Prostate gland (tissue), 2 donors: Measurements from ENCODE around the gene GNAS-AS1. TPM values are rescaled to one million over a fixed set of nuclear protein-coding genes. Genes with fewer than 3 reads are reported as not detected.

Source experiments
- DNase-seq: peaks from one replicate; pipeline ENCODE4 v3.0.0-alpha.2; 2019; ENCODE audit warnings: low spot score
- H3K27ac ChIP-seq, 2 donors: fragments of 200-600 bp; sonication (generic); 2 replicates each; pipeline ENCODE4 v1.5.1; 2017 to 2019
- H3K27me3 ChIP-seq: fragments of 200-600 bp; sonication (generic); replicated peaks from 2 replicates; pipeline ENCODE4 v1.5.1; 2019; ENCODE audit not compliant: insufficient read depth
- H3K36me3 ChIP-seq, 2 donors: fragments of 200-600 bp; sonication (generic); 1 replicate in 1 of 2; 2 replicates in 1 of 2; pipeline versions ENCODE4 v1.5.1 to v1.8.1; 2017 to 2019
- H3K4me1 ChIP-seq: fragments of 200-600 bp; sonication (generic); replicated peaks from 2 replicates; pipeline ENCODE4 v1.5.1; 2019
- H3K4me3 ChIP-seq, 2 donors: fragments of 200-600 bp; sonication (generic); 2 replicates each; pipeline ENCODE4 v1.5.1; 2017 to 2019
- H3K9me3 ChIP-seq: fragments of 200-600 bp; sonication (generic); 2 replicates; pipeline ENCODE4 v1.5.1; 2017
- CTCF ChIP-seq, 4 experiments: fragments of 200-600 bp in 2 of 4; fragments of 450-650 bp in 2 of 4; sonication (generic) in 2 of 4; IDR thresholded peaks; 1 replicate in 3 of 4; 2 replicates in 1 of 4; pipeline ENCODE4 v1.5.1; 2016 to 2019; ENCODE audit warnings: antibody characterized with exemption in 4 of 4, mild to moderate bottlenecking in 2 of 4, moderate library complexity in 2 of 4
- POLR2A ChIP-seq: fragments of 450-650 bp; IDR thresholded peaks from one replicate; pipeline ENCODE4 v1.6.1; 2016; ENCODE audit warnings: antibody characterized with exemption, mild to moderate bottlenecking
- POLR2AphosphoS5 ChIP-seq: sonication (generic); formaldehyde crosslinking; IDR thresholded peaks from one replicate; pipeline ENCODE4 v1.6.1; 2017; ENCODE audit warnings: antibody characterized with exemption
- WGBS: methylation state at CpG from one replicate; pipeline ENCODE4 v1.1.5; 2018; 5-methylcytosine and 5-hydroxymethylcytosine counted together
- intact Hi-C: fragments of 100-400 bp; cut with DNase I; formaldehyde crosslinking; loops from one replicate; pipeline ENCODE4 v1.14.2; 2022
- total RNA-seq, 2 donors: library from RNA; depleted of rRNA; stranded (reverse); fragments of >200 nt; gene quantifications; one replicate each; pipeline ENCODE4 v1.1.0, GENCODE V29; 2016

GNAS-AS1 gene
- total RNA-seq, 2 donors from 2014 or later: 0.50 to 1.8 TPM

- Histone ChIP-seq H3K27me3 (no peaks in the 10 kb centered on the region), H3K27ac (peak overlapping the region; percentile 98 to 100), H3K9me3 (no peaks in the 10 kb centered on the region), H3K36me3 (no peaks in the 10 kb centered on the region), H3K4me3 (peak overlapping the region; percentile 69 to 81), H3K4me1 (peaks cover 5% of the 10 kb centered on the region)
- TF ChIP-seq POLR2AphosphoS5: no peak
- no peak for TF ChIP-seq POLR2A
- TF ChIP-seq CTCF (IDR thresholded peaks at IDR 0.05): no peak
- DNase-seq: no peak
- 50% methylated on average over 68 of the region's 91 CpGs for WGBS
- intact Hi-C loops: loop anchor here (2.0 to 5.0 kb wide), 2 partner anchors 91 to 142 kb away; partner anchors contain the start of genes ATP5F1E and NELFCD
Measured at GRCh38 chr20:58889798-58890517, 39.3 kb upstream of the GNAS-AS1 start.

GRCh38 chr20:58889334-58889760, 38.6 kb upstream of the GNAS-AS1 start:
- TF ChIP-seq POLR2A (no peak), POLR2AphosphoS5 (no peak), CTCF (IDR thresholded peaks at IDR 0.05) (no peak)
- H3K4me3 ChIP-seq: peak overlapping the region; percentile 69 to 81
- DNase-seq: no peak
- no peaks in the 10 kb centered on the region for H3K36me3 ChIP-seq
- H3K27ac ChIP-seq: peak overlapping the region; percentile 98 to 100
- intact Hi-C loops: no loop called here
- no peaks in the 10 kb centered on the region for H3K27me3 ChIP-seq
- peaks cover 5% of the 10 kb centered on the region for H3K4me1 ChIP-seq
- WGBS: 75% methylated on average over 28 of the region's 35 CpGs
- no peaks in the 10 kb centered on the region for H3K9me3 ChIP-seq

GRCh38 chr20:58888521-58889333, 38.0 kb upstream of the GNAS-AS1 start:
- H3K36me3 ChIP-seq: no peaks in the 10 kb centered on the region
- intact Hi-C loops: no loop called here
- DNase-seq: peak; percentile 77
- H3K27me3 ChIP-seq: no peaks in the 10 kb centered on the region
- H3K4me3 ChIP-seq: peak overlapping the region; percentile 69 to 81
- WGBS: 50% methylated on average over 101 of the region's 101 CpGs
- H3K27ac ChIP-seq: peak overlapping the region; percentile 98 to 100
- H3K4me1 ChIP-seq: no peaks in the 10 kb centered on the region
- TF ChIP-seq POLR2A (peak; percentile 87), CTCF (IDR thresholded peaks at IDR 0.05) (no peak), POLR2AphosphoS5 (peak; percentile 69)
- H3K9me3 ChIP-seq: no peaks in the 10 kb centered on the region

DNA sequence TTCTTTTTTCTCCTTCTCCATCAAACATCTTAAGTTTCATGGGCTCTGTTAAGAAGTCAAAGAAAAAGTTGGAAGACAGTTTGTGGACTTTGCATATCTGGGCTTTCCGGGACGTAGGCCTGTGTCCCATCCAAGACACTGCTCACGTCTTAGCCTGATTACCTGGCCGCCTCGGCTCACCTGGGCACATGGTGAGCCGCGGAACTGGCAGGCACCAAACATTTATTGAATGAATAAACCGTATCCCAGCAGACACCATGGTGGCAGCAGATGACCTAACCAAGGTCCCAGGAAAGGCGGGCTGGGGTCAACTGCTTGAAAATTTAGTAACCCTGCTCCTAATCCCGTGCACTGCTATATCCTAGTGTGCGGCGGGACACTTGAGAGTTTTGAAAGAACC, 37.4 kb upstream of the GNAS-AS1 start:
- no peak for DNase-seq
- peak overlapping the region; percentile 98 to 100 for H3K27ac ChIP-seq
- TF ChIP-seq POLR2AphosphoS5: no peak
- TF ChIP-seq CTCF (IDR thresholded peaks at IDR 0.05): no peak
- no peak for TF ChIP-seq POLR2A
- no peaks in the 10 kb centered on the region for H3K9me3 ChIP-seq
- no peaks in the 10 kb centered on the region for H3K36me3 ChIP-seq
- no peaks in the 10 kb centered on the region for H3K4me1 ChIP-seq
- intact Hi-C loops: no loop called here
- peak overlapping the region; percentile 69 to 81 for H3K4me3 ChIP-seq
- no peaks in the 10 kb centered on the region for H3K27me3 ChIP-seq
- WGBS: 42% methylated on average over 12 of the region's 12 CpGs
